ENCODE results near the gene CDK5RAP2. TPM values are rescaled to one million over a fixed set of nuclear protein-coding genes. Genes with fewer than 3 reads are reported as not detected.
"Not testable (repeated sequence)": the region's sequence is repeated elsewhere in the genome, so short reads cannot be mapped to it uniquely, and the experiment has no call there.

Gene CDK5RAP2
- 51.9 and 56.4 TPM in 2 replicates for total RNA-seq (2021)
- long read RNA-seq, full-length matches to known transcripts, result 3 of 76 reads
- long read RNA-seq, partial matches to known transcripts, result 44 of 76 reads
- long read RNA-seq, other reads (novel, unspliced or antisense), result 29 of 76 reads

GRCh38 chr9:120580051-120580896 is at the start of gene CDK5RAP2:
Gene CDK5RAP2 (minus strand): TSS chr9:120580167. CDS start chr9:120579978, 189 bp downstream.
- Histone ChIP-seq H3T11ph (ENCODE audit: low read length) (peak within 1 kb of the TSS; percentile 73), H3K79me1 (ENCODE audit: insufficient read depth, low read depth, low read length, poor library complexity, severe bottlenecking) (peaks cover 8% of the 10 kb centered on the region), H3K9me3 (ENCODE audit: control insufficient read depth, low read depth, low read length) (no peaks in the 10 kb centered on the region), H3K14ac (ENCODE audit: insufficient read depth, low read length) (peak within 1 kb of the TSS; percentile 50; the same call in 1 of the 2 replicates), H4K20me1 (ENCODE audit: control insufficient read depth, insufficient read depth, insufficient read length) (no peaks in the 10 kb centered on the region), H3K18ac (ENCODE audit: insufficient read length, low read depth, low read length) (peak within 1 kb of the TSS; percentile 89), H4K8ac (replicated peaks; ENCODE audit: insufficient read length, low read depth, low read length) (peak within 1 kb of the TSS; percentile 91), H4K91ac (ENCODE audit: insufficient read length, low read depth, low read length) (peak within 1 kb of the TSS; percentile 3), H2AK5ac (ENCODE audit: insufficient read length, low read length) (no peak within 1 kb of the TSS), H3K4ac (ENCODE audit: low read depth, low read length) (no peak within 1 kb of the TSS), H3K23me2 (ENCODE audit: insufficient read length, low read depth, low read length, poor library complexity, severe bottlenecking) (no peaks in the 10 kb centered on the region), H2BK120ac (ENCODE audit: low read depth, low read length, poor library complexity, severe bottlenecking) (no peak within 1 kb of the TSS), H3K4me1 (ENCODE audit: insufficient read depth, low read length) (peaks cover 4% of the 10 kb centered on the region), H2AFZ (ENCODE audit: low read length) (peak within 1 kb of the TSS; percentile 95), H2BK20ac (ENCODE audit: low read depth, low read length, poor library complexity, severe bottlenecking) (no peak within 1 kb of the TSS), H3K79me2 (ENCODE audit: insufficient read depth, low read length) (peaks cover 23% of the 10 kb centered on the region; the same call in 1 of the 2 replicates), H3K4me2 (ENCODE audit: insufficient read depth, insufficient read length, low read length) (peak within 1 kb of the TSS; percentile 71), H2BK15ac (ENCODE audit: low read depth, low read length) (no peak within 1 kb of the TSS), H3K27ac (ENCODE audit: insufficient read length, low read depth, low read length) (no peak within 1 kb of the TSS), H3K56ac (ENCODE audit: insufficient read length, low read depth, low read length) (no peak within 1 kb of the TSS), H3K9ac (ENCODE audit: extremely low read depth, insufficient read length, low read length) (peak within 1 kb of the TSS; percentile 51), H3K23ac (ENCODE audit: insufficient read length, low read depth, low read length) (no peak within 1 kb of the TSS), H2BK5ac (ENCODE audit: insufficient read length, low read length) (no peak within 1 kb of the TSS), H3K27me3 (ENCODE audit: insufficient read depth, low read length) (no peaks in the 10 kb centered on the region), H4K5ac (ENCODE audit: insufficient read length, low read depth, low read length) (peak within 1 kb of the TSS; percentile 95), H2BK12ac (ENCODE audit: insufficient read length, low read depth, low read length) (no peak within 1 kb of the TSS)
- Mint-ChIP-seq H3K4me3 (peak within 1 kb of the TSS; percentile 99), H3K4me1 (peaks cover 9 to 11% of the 10 kb centered on the region in 2 experiments), H3K36me3 (ENCODE audit: insufficient read depth in 1 of 3, low read depth in 3 of 3) (peaks cover 4 to 8% (median 8%) of the 10 kb centered on the region in 3 experiments; a peak in 6 of 7 replicates), H3K9me3 (no peaks in the 10 kb centered on the region), H3K27ac (peak within 1 kb of the TSS; percentile 95 to 99 (median 98)), H3K27me3 (ENCODE audit: low read depth) (peaks cover 7% of the 10 kb centered on the region)
- TF ChIP-seq CTCF (conservative IDR thresholded peaks at IDR 0.05), result no peak
- DNase-seq, result peak; percentile 96
- no CpG with 5 or more reads among the region's 33 CpGs for WGBS (ENCODE audit: extremely low coverage, insufficient read length, low lambda C conversion rate)

- not testable (repeated sequence) for H4K20me1 ChIP-seq (ENCODE audit: control insufficient read depth, insufficient read depth, insufficient read length); H3K23me2 ChIP-seq (ENCODE audit: insufficient read length, low read depth, low read length, poor library complexity, severe bottlenecking); H2AK5ac ChIP-seq (ENCODE audit: insufficient read length, low read length); H3K4ac ChIP-seq (ENCODE audit: low read depth, low read length); H3K27me3 Mint-ChIP-seq (ENCODE audit: low read depth); H3K9ac ChIP-seq (ENCODE audit: extremely low read depth, insufficient read length, low read length); H3K27ac ChIP-seq (ENCODE audit: insufficient read length, low read depth, low read length); H2AFZ ChIP-seq (ENCODE audit: low read length); H3K27me3 ChIP-seq (ENCODE audit: insufficient read depth, low read length); H2BK15ac ChIP-seq (ENCODE audit: low read depth, low read length); H3T11ph ChIP-seq (ENCODE audit: low read length); H3K79me1 ChIP-seq (ENCODE audit: insufficient read depth, low read depth, low read length, poor library complexity, severe bottlenecking); H3K4me1 ChIP-seq (ENCODE audit: insufficient read depth, low read length); H3K18ac ChIP-seq (ENCODE audit: insufficient read length, low read depth, low read length); H2BK12ac ChIP-seq (ENCODE audit: insufficient read length, low read depth, low read length); H4K91ac ChIP-seq (ENCODE audit: insufficient read length, low read depth, low read length); H2BK20ac ChIP-seq (ENCODE audit: low read depth, low read length, poor library complexity, severe bottlenecking); H3K9me3 ChIP-seq (ENCODE audit: control insufficient read depth, low read depth, low read length); H3K4me1 Mint-ChIP-seq; H3K4me2 ChIP-seq (ENCODE audit: insufficient read depth, insufficient read length, low read length); DNase-seq; H3K79me2 ChIP-seq (ENCODE audit: insufficient read depth, low read length); H4K8ac ChIP-seq (replicated peaks; ENCODE audit: insufficient read length, low read depth, low read length); H2BK120ac ChIP-seq (ENCODE audit: low read depth, low read length, poor library complexity, severe bottlenecking); H3K14ac ChIP-seq (ENCODE audit: insufficient read depth, low read length); H3K9me3 Mint-ChIP-seq; H3K23ac ChIP-seq (ENCODE audit: insufficient read length, low read depth, low read length); H3K56ac ChIP-seq (ENCODE audit: insufficient read length, low read depth, low read length); H4K5ac ChIP-seq (ENCODE audit: insufficient read length, low read depth, low read length); H2BK5ac ChIP-seq (ENCODE audit: insufficient read length, low read length); H3K36me3 Mint-ChIP-seq (ENCODE audit: insufficient read depth in 1 of 3, low read depth in 3 of 3); H3K4me3 Mint-ChIP-seq
- peak overlapping the region in 1 of 3 experiments; percentile 85; a peak in 1 of 7 replicates for H3K27ac Mint-ChIP-seq
- WGBS (ENCODE audit: extremely low coverage, insufficient read length, low lambda C conversion rate), result no CpG with 5 or more reads among the region's 3 CpGs
Observed at GRCh38 chr9:120628925-120629497, 49.0 kb upstream of the CDK5RAP2 start.

Measured in H9 (cell line).